GM12875 (cell line): ENCODE data around the gene GPALPP1.

Experiments
- H3K4me3 ChIP-seq: one replicate; pipeline ENCODE4 v1.5.1; 2011; ENCODE audit warnings: low read depth, low read length, control low read depth
- CTCF ChIP-seq: IDR thresholded peaks from 2 replicates; pipeline ENCODE4 v1.5.1; 2011; ENCODE audit warnings: low read depth, mild to moderate bottlenecking, control low read depth, inconsistent platforms, low read length, moderate library complexity, borderline replicate concordance; ENCODE audit not compliant: insufficient read depth

Gene GPALPP1

GRCh38 chr13:44967704-44968433 lies 21.5 kb upstream of the GPALPP1 start:
- H3K4me3 ChIP-seq = no peak overlapping the region
- TF ChIP-seq CTCF = no peak

DNA sequence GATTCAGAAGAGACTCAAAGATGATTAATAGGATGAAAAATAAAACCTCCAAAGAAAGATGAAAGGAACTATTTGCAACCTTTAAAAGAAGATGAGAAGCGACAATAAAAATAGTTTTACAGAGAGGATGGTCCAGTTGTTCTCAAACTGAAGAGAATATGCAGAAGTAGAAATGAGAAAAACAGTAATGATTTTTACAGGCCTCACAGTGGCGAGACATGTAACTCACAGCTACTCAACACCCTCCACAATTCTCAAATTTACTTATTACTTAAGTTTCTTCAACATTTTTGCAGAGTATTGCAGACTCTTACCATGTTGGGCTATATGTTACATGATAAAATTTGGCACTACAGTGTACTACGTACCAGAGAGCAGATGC lies 20.9 kb upstream of the GPALPP1 start:
- TF ChIP-seq CTCF = no peak
- no peak overlapping the region for H3K4me3 ChIP-seq

- peak; percentile 44; the same call in 1 of the 2 replicates for TF ChIP-seq CTCF
Observed at GRCh38 chr13:44969551-44970484, 19.5 kb upstream of the GPALPP1 start.

GRCh38 chr13:44971656-44972595 lies 17.4 kb upstream of the GPALPP1 start:
- no peak overlapping the region for H3K4me3 ChIP-seq
- no peak for TF ChIP-seq CTCF

More at GRCh38 chr13:44969551-44970484, 19.5 kb upstream of the GPALPP1 start:
- no peak overlapping the region for H3K4me3 ChIP-seq

DNA sequence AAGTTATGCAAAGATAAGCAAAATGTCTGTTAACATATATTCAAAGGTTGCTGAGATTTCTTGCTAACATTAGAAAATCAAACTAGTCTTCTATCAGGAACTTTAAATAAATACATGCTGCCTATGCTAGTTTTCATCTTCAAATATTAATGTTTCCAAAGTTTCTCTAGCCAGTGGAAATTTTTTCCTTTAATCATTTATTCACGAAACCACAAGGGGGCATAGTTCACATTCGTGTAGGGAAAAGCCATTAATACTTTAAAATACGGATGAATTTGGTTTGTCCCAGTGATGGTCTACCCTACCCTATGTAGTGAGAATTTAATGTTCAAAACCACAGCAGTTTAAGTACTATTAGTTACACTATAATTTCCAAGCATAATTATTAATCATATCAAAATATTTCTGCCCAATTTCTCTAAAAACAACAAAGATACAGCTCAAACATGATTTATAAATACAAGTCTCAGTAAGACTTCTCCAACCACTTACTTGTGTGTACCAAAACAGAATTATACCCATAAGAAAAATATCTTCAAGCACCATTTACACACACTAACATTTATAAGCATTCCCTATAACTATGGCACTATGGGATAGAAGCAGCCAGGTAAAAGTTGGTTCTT lies 16.3 kb upstream of the GPALPP1 start:
- no peak overlapping the region for H3K4me3 ChIP-seq
- peak; percentile 11; the same call in 1 of the 2 replicates for TF ChIP-seq CTCF

DNA sequence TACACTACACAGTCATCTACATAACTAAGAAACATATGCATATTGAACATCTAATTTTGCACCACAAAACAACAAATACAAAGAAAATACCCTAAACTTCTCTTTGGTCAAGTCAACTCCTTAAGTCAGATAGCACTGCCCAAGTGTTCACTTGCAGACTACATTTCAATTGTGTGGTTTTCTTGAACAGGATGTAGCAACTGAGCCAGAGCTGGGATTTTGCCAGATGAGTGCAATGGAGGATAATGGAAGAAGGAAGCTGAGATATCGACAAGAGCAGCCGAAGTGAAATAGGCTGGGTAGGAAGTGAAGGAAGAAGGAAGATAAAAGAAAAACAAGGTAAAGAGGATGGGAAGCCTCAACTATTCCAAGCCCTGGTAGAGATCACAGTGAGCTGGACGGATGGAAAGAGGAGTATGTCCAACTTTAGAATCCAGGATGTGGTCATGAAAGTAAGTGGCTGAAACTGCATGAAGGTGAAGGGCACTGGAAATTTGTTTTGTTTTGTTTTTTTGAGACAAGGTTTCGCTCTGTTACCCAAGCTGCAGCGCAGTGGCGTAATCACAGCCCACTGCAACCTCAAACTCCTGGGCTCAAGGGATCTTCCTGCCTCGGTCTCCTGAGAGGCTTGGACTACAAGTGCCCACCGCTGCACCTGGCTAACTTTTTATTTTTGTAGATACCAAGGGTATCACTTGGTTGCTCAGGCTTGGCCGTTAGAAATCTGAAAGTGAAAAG lies 15.1 kb upstream of the GPALPP1 start:
- TF ChIP-seq CTCF = no peak
- peak overlapping the region; percentile 18 for H3K4me3 ChIP-seq
